ENCODE measurements around the gene CCDC27. TPM values are rescaled to one million over a fixed set of nuclear protein-coding genes. Genes with fewer than 3 reads are reported as not detected.

CCDC27 gene
- total RNA-seq, 1 experiment from 2014 or later, result not detected

DNA sequence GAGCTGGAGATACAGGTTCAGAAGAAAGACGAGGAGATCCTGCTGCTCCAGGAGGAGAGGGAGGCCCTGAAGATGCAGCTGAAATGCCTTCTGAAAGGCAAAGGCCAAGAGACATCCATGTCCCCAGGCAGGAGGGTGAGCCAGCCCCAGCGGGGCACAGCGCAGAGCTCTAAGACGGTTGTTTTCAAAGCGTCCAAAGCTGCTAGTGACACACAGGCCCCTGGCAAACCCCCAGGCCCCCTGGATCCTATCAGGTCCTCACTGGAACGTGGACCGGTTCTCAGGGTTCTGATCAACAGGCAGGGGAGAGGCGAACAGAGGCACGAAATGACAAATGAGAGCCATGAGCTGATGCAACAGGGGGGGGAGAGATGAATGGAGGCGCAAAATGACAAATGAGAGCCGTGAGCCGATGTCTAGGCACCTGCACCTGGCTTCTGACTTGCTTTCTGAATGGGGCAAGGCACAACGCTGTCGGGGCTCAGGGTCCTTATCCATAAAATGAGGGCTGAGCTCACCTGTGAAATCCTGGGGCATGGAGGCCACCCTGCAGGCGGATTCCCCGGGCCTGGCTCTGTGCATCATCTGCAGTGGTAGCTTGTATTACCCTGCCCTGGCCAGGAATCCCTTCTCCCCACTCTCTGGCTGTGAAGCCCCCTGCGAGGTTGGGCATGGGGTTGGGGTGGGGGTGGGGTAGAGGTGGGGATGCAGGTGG is 9.2 kb downstream of the CCDC27 start:
- BruUV-seq (replicated peaks), result no TSS peak
- no peak overlapping the region for H3K27ac ChIP-seq (ENCODE audit: low read length)
- H3K4me1 ChIP-seq (ENCODE audit: control insufficient read depth, insufficient read depth, low read length), result no peaks in the 10 kb centered on the region
- H3K9me3 ChIP-seq (ENCODE audit: control insufficient read depth, insufficient read depth, low read depth, low read length), result no peaks in the 10 kb centered on the region
- ChIA-PET CTCF (interaction anchor here (1.3 kb wide), 1 partner anchor 14 kb away, joined by 3 read pairs; no protein-coding TSS in a partner anchor), POLR2A (no interaction called here)
- no peak overlapping the region for H3K4me3 ChIP-seq (ENCODE audit: low read depth in 2 of 2, low read length in 2 of 2)
- ATAC-seq, result no peak
- 0 out of 2 replicates have a peak, but pooled peaks cover 3% of the 10 kb centered on the region for H3K27me3 ChIP-seq (ENCODE audit: control insufficient read depth, insufficient read depth, low read length)
- in situ Hi-C loops (cut with HindIII; ENCODE audit: low pct_unique_long_range_greater_than_20kb, low sequenced_read_pairs), result no loop called here
- no peaks in the 10 kb centered on the region for H3K36me3 ChIP-seq (ENCODE audit: control insufficient read depth, insufficient read depth, low read length)
- DNase-seq (ENCODE audit: low read depth, low spot score), result no peak
- intact Hi-C loops (cut with micrococcal nuclease; ENCODE audit: unreplicated experiment), result no loop called here
- TF ChIP-seq, protein P1, sequence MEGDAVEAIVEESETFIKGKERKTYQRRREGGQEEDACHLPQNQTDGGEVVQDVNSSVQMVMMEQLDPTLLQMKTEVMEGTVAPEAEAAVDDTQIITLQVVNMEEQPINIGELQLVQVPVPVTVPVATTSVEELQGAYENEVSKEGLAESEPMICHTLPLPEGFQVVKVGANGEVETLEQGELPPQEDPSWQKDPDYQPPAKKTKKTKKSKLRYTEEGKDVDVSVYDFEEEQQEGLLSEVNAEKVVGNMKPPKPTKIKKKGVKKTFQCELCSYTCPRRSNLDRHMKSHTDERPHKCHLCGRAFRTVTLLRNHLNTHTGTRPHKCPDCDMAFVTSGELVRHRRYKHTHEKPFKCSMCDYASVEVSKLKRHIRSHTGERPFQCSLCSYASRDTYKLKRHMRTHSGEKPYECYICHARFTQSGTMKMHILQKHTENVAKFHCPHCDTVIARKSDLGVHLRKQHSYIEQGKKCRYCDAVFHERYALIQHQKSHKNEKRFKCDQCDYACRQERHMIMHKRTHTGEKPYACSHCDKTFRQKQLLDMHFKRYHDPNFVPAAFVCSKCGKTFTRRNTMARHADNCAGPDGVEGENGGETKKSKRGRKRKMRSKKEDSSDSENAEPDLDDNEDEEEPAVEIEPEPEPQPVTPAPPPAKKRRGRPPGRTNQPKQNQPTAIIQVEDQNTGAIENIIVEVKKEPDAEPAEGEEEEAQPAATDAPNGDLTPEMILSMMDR (IDR thresholded peaks at IDR 0.05), result no peak
- TF ChIP-seq POLR2AphosphoS5 (IDR thresholded peaks at IDR 0.05; ENCODE audit: low read depth, low read length), result no peak
- TF ChIP-seq, protein P2, sequence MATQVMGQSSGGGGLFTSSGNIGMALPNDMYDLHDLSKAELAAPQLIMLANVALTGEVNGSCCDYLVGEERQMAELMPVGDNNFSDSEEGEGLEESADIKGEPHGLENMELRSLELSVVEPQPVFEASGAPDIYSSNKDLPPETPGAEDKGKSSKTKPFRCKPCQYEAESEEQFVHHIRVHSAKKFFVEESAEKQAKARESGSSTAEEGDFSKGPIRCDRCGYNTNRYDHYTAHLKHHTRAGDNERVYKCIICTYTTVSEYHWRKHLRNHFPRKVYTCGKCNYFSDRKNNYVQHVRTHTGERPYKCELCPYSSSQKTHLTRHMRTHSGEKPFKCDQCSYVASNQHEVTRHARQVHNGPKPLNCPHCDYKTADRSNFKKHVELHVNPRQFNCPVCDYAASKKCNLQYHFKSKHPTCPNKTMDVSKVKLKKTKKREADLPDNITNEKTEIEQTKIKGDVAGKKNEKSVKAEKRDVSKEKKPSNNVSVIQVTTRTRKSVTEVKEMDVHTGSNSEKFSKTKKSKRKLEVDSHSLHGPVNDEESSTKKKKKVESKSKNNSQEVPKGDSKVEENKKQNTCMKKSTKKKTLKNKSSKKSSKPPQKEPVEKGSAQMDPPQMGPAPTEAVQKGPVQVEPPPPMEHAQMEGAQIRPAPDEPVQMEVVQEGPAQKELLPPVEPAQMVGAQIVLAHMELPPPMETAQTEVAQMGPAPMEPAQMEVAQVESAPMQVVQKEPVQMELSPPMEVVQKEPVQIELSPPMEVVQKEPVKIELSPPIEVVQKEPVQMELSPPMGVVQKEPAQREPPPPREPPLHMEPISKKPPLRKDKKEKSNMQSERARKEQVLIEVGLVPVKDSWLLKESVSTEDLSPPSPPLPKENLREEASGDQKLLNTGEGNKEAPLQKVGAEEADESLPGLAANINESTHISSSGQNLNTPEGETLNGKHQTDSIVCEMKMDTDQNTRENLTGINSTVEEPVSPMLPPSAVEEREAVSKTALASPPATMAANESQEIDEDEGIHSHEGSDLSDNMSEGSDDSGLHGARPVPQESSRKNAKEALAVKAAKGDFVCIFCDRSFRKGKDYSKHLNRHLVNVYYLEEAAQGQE (IDR thresholded peaks at IDR 0.05; ENCODE audit: insufficient read depth in 1 of 2, low read depth in 2 of 2, low read length in 1 of 2), result no peak
- TF ChIP-seq SIN3A (IDR thresholded peaks at IDR 0.05; ENCODE audit: borderline replicate concordance, insufficient read depth, low read depth, low read length), result no peak
- TF ChIP-seq TCF7L2 (IDR thresholded peaks at IDR 0.05; ENCODE audit: low read depth, low read length), result no peak

DNA sequence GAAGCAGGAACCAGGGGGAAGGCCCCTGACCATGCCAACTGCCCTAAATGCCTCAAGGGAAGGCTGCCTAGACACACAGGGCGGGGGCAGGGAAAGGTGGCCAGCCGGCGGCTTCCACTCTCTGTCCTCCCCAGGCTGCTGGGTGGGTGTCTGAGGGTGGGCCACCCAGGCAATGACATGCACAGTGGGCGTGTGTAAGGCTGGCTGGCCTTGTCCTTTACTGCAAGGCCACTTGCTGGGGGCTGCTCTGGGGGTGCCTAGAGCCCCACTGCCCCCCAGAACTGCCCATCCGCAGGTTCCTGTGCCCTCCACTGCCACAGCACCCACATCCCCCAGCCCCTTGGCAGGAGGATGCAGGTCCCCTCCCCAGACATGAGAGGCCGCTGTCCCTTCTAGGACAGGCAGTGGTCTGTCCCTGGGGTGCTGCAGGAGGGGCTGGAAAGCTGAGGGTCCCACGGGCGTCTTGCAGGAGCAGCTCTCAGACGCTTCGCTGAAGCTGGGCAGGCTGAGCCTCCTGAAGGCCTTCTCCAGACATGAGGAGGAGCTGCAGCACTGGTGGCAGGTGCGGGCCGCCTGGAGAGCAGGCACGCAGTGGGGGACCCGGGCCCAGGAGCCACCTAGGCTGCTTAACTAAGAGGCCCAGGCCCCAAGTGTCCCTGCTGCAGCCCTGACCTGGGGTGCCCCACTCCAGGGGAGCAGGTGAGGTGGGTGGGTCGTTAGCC is 10.1 kb downstream of the CCDC27 start:
- ATAC-seq (peak; percentile 22; the same call in 1 of the 2 replicates), DNase-seq (ENCODE audit: low read depth, low spot score) (no peak)
- no peaks in the 10 kb centered on the region for H3K4me1 ChIP-seq (ENCODE audit: control insufficient read depth, insufficient read depth, low read length)
- in situ Hi-C loops (cut with HindIII; ENCODE audit: low pct_unique_long_range_greater_than_20kb, low sequenced_read_pairs) (no loop called here), intact Hi-C loops (cut with micrococcal nuclease; ENCODE audit: unreplicated experiment) (no loop called here)
- ChIA-PET CTCF (no interaction called here), POLR2A (no interaction called here)
- no peaks in the 10 kb centered on the region for H3K36me3 ChIP-seq (ENCODE audit: control insufficient read depth, insufficient read depth, low read length)
- H3K27me3 ChIP-seq (ENCODE audit: control insufficient read depth, insufficient read depth, low read length), result 0 out of 2 replicates have a peak, but pooled peaks cover 3% of the 10 kb centered on the region
- no TSS peak for BruUV-seq (replicated peaks)
- no peak overlapping the region for H3K27ac ChIP-seq (ENCODE audit: low read length)
- no peaks in the 10 kb centered on the region for H3K9me3 ChIP-seq (ENCODE audit: control insufficient read depth, insufficient read depth, low read depth, low read length)
- no peak overlapping the region for H3K4me3 ChIP-seq (ENCODE audit: low read depth in 2 of 2, low read length in 2 of 2)
- no peak for TF ChIP-seq TCF7L2 (IDR thresholded peaks at IDR 0.05; ENCODE audit: low read depth, low read length)
- TF ChIP-seq, protein P2 (IDR thresholded peaks at IDR 0.05; ENCODE audit: insufficient read depth in 1 of 2, low read depth in 2 of 2, low read length in 1 of 2), result no peak
- TF ChIP-seq SIN3A (IDR thresholded peaks at IDR 0.05; ENCODE audit: borderline replicate concordance, insufficient read depth, low read depth, low read length), result no peak
- TF ChIP-seq, protein P1 (IDR thresholded peaks at IDR 0.05), result no peak
- TF ChIP-seq POLR2AphosphoS5 (IDR thresholded peaks at IDR 0.05; ENCODE audit: low read depth, low read length), result no peak
